ENCODE results near the gene C18orf63. TPM values are rescaled to one million over a fixed set of nuclear protein-coding genes. Genes with fewer than 3 reads are reported as not detected.

Gene C18orf63
- total RNA-seq, 1 experiment from 2014 or later: not detected

DNA sequence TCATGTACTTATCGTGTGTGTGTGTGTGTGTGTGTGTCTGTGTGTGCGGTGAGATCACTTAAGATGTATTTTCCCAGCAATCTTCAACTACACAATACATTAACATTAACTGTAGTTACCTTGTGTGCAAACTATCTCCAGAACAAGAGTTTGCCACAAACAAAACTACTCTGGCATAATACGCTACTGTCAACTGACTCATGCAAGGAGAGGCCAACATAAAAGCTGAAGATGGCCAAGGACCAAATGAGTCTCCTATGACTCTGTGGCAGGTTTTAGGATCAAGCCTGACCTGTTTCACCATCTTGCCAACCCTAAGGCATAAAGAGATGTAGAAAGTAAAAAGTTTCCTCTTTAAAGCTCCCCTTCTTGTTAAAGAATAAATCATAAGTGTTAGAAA lies 44.0 kb upstream of the C18orf63 start:
- H3K27ac Mint-ChIP-seq (ENCODE audit: unreplicated experiment): no peak overlapping the region
- no peak overlapping the region for H3K4me3 Mint-ChIP-seq (ENCODE audit: low read depth, unreplicated experiment)
- H3K4me1 Mint-ChIP-seq (ENCODE audit: low read depth, unreplicated experiment): peaks cover 23% of the 10 kb centered on the region
- CTCF ChIA-PET: no interaction called here
- BruUV-seq (replicated peaks): no TSS peak
- TF ChIP-seq, protein P1, sequence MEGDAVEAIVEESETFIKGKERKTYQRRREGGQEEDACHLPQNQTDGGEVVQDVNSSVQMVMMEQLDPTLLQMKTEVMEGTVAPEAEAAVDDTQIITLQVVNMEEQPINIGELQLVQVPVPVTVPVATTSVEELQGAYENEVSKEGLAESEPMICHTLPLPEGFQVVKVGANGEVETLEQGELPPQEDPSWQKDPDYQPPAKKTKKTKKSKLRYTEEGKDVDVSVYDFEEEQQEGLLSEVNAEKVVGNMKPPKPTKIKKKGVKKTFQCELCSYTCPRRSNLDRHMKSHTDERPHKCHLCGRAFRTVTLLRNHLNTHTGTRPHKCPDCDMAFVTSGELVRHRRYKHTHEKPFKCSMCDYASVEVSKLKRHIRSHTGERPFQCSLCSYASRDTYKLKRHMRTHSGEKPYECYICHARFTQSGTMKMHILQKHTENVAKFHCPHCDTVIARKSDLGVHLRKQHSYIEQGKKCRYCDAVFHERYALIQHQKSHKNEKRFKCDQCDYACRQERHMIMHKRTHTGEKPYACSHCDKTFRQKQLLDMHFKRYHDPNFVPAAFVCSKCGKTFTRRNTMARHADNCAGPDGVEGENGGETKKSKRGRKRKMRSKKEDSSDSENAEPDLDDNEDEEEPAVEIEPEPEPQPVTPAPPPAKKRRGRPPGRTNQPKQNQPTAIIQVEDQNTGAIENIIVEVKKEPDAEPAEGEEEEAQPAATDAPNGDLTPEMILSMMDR (IDR thresholded peaks at IDR 0.05; ENCODE audit: unreplicated experiment): no peak
- no peaks in the 10 kb centered on the region for H3K36me3 Mint-ChIP-seq (ENCODE audit: insufficient read depth, unreplicated experiment)
- H3K27me3 Mint-ChIP-seq (ENCODE audit: unreplicated experiment): no peaks in the 10 kb centered on the region
- intact Hi-C loops (cut with micrococcal nuclease; ENCODE audit: unreplicated experiment): no loop called here
- no peak for DNase-seq
- no peaks in the 10 kb centered on the region for H3K9me3 Mint-ChIP-seq (ENCODE audit: low read depth, unreplicated experiment)

GRCh38 chr18:74273394-74273793 lies 42.2 kb upstream of the C18orf63 start:
- DNase-seq: no peak
- Mint-ChIP-seq H3K4me1 (ENCODE audit: low read depth, unreplicated experiment) (peaks cover 25% of the 10 kb centered on the region), H3K36me3 (ENCODE audit: insufficient read depth, unreplicated experiment) (peaks cover 4% of the 10 kb centered on the region), H3K9me3 (ENCODE audit: low read depth, unreplicated experiment) (no peaks in the 10 kb centered on the region), H3K4me3 (ENCODE audit: low read depth, unreplicated experiment) (no peak overlapping the region), H3K27me3 (ENCODE audit: unreplicated experiment) (no peaks in the 10 kb centered on the region), H3K27ac (ENCODE audit: unreplicated experiment) (no peak overlapping the region)
- intact Hi-C loops (cut with micrococcal nuclease; ENCODE audit: unreplicated experiment): no loop called here
- TF ChIP-seq, protein P1 (IDR thresholded peaks at IDR 0.05; ENCODE audit: unreplicated experiment): no peak
- CTCF ChIA-PET: no interaction called here
- BruUV-seq (replicated peaks): no TSS peak

GRCh38 chr18:74274700-74275099 lies 40.9 kb upstream of the C18orf63 start:
- Mint-ChIP-seq H3K36me3 (ENCODE audit: insufficient read depth, unreplicated experiment) (peaks cover 4% of the 10 kb centered on the region), H3K4me3 (ENCODE audit: low read depth, unreplicated experiment) (no peak overlapping the region), H3K9me3 (ENCODE audit: low read depth, unreplicated experiment) (no peaks in the 10 kb centered on the region), H3K27me3 (ENCODE audit: unreplicated experiment) (no peaks in the 10 kb centered on the region), H3K4me1 (ENCODE audit: low read depth, unreplicated experiment) (peaks cover 17% of the 10 kb centered on the region), H3K27ac (ENCODE audit: unreplicated experiment) (no peak overlapping the region)
- DNase-seq: no peak
- intact Hi-C loops (cut with micrococcal nuclease; ENCODE audit: unreplicated experiment): no loop called here
- no TSS peak for BruUV-seq (replicated peaks)
- TF ChIP-seq, protein P1 (IDR thresholded peaks at IDR 0.05; ENCODE audit: unreplicated experiment): no peak
- CTCF ChIA-PET: no interaction called here

GRCh38 chr18:74275736-74276135 lies 39.9 kb upstream of the C18orf63 start:
- CTCF ChIA-PET: interaction anchor here (0.7 to 1.4 kb wide), 2 partner anchors 12 to 1499 kb away, joined by 3 read pairs; no protein-coding TSS in a partner anchor
- Mint-ChIP-seq H3K4me1 (ENCODE audit: low read depth, unreplicated experiment) (peaks cover 10% of the 10 kb centered on the region), H3K4me3 (ENCODE audit: low read depth, unreplicated experiment) (no peak overlapping the region), H3K27ac (ENCODE audit: unreplicated experiment) (no peak overlapping the region), H3K27me3 (ENCODE audit: unreplicated experiment) (no peaks in the 10 kb centered on the region), H3K9me3 (ENCODE audit: low read depth, unreplicated experiment) (no peaks in the 10 kb centered on the region), H3K36me3 (ENCODE audit: insufficient read depth, unreplicated experiment) (peaks cover 4% of the 10 kb centered on the region)
- intact Hi-C loops (cut with micrococcal nuclease; ENCODE audit: unreplicated experiment): no loop called here
- TF ChIP-seq, protein P1 (IDR thresholded peaks at IDR 0.05; ENCODE audit: unreplicated experiment): no peak
- no peak for DNase-seq
- BruUV-seq (replicated peaks): no TSS peak

All from Calu3 (cell line).